DMS79 (cell line): ENCODE measurements around the gene AUTS2.

ENCODE experiments used
- DNase-seq: peaks from one replicate; lab custom pipeline; 2025; lab: John Stamatoyannopoulos, UW

AUTS2 gene

GRCh38 chr7:70132852-70133690 lies 534.8 kb downstream of the AUTS2 start:
- DNase-seq = no peak

GRCh38 chr7:70134029-70134770 lies 535.9 kb downstream of the AUTS2 start:
- DNase-seq = no peak

DNA sequence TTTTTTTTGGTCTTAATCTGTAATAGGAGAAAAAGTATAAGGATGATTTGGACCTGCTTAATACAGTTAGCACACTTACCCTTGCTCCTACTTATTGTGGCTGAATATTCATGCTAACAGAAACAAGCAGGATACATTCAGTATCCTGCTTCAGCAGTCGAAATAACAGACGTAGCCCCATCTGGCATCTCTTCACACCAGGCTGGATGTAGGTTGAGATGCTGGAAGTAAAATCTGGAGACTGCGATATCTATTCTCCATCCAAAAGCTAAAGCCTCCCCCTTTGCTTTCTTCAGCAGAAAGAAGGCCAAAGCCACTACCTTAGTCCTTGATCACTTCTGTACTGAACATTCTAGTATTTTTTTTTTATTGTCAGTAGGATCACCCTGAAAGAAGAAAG lies 537.4 kb downstream of the AUTS2 start:
- no peak for DNase-seq

DNA sequence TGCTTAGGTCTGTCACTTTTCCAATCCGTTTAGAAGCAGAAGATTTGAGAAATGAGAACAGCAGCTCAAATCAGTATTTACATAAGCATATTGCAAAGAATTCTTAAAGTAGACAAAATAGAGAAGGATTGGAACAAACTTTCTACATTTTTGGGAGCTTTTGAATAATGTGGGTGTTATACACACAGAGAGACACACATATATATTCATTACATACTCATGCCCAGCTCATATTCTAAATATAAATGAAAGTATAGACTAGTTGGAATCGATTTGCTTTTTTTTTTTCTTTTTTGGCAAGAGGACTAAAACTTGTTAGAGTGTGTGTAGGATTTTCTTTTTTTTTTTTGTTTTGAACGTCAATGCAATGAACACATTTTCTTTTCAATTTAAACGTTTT lies 538.9 kb downstream of the AUTS2 start:
- no peak for DNase-seq

GRCh38 chr7:70142247-70142932 lies 544.1 kb downstream of the AUTS2 start:
- DNase-seq = no peak

- peak; percentile 84 for DNase-seq
Measured at GRCh38 chr7:70143075-70144044, 545.1 kb downstream of the AUTS2 start.

GRCh38 chr7:70148997-70149396 lies 550.7 kb downstream of the AUTS2 start:
- DNase-seq = no peak

GRCh38 chr7:70152313-70152712 lies 554.0 kb downstream of the AUTS2 start:
- DNase-seq = no peak

- DNase-seq = no peak
Measured at GRCh38 chr7:70153933-70154332, 555.7 kb downstream of the AUTS2 start.

GRCh38 chr7:70154521-70155180 lies 556.4 kb downstream of the AUTS2 start:
- DNase-seq = no peak

DNA sequence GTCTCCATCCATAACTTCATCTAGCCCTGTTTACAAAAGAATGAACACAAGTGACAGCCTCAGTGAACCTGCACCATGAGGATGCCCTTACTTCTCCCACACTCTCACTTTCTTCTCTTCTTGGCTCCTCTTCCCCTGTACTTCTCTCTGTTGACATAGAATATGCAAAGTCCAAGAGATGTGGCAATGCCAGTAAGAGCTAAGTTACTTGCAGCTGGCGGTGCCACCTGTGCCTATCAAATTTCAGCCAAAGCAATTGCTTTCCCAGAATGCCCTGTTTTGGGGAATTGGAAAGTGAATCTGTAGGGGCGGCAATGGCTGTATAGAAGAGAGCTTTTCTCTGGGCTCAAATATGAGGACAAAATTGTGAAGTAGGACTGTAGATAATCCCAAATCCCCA lies 557.8 kb downstream of the AUTS2 start:
- no peak for DNase-seq

DNA sequence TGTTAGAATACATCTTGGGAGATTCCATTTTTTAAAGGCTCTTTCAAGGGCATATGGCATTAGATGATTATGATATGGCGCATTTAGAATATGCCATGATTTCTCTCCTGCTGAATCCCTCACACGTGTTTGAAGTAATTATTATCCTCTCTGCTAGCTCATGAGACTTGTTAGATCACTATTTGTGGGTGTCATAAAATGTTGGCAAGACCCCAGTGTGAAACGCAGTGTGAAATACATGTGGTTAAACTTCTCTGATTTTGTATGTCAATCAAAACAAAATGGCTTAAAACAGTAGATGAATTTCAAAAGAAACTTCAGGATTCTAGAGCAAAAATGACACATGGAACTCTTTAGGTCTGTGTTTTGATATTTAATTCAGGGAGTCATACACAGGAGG lies 560.8 kb downstream of the AUTS2 start:
- DNase-seq = no peak

- DNase-seq = no peak
Measured at GRCh38 chr7:70165477-70166170, 567.3 kb downstream of the AUTS2 start.

GRCh38 chr7:70171369-70171920 lies 573.2 kb downstream of the AUTS2 start:
- DNase-seq = no peak

- no peak for DNase-seq
Measured at GRCh38 chr7:70177166-70177565, 578.9 kb downstream of the AUTS2 start.

DNA sequence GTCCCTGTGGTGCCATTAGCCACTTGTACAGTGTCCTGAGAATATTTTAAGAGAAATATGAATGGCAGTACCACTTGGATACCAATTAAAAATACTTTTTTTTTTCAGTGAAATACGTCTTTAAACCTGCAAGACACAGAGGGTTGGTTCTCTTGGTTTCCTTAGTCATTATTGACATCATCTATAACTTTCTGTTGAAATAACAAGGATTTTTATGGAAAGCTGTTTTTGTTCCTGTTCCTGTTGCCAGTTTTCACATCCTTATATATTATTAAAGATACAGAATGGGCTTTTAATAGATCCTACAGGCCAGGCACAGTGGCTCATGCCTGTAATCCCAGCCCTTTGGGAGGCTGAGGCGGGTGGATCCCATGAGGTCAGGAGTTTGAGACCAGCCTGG lies 579.9 kb downstream of the AUTS2 start:
- DNase-seq = no peak

GRCh38 chr7:70178787-70179186 lies 580.5 kb downstream of the AUTS2 start:
- no peak for DNase-seq

- DNase-seq = no peak
Measured at GRCh38 chr7:70182521-70182920, 584.2 kb downstream of the AUTS2 start.

DNA sequence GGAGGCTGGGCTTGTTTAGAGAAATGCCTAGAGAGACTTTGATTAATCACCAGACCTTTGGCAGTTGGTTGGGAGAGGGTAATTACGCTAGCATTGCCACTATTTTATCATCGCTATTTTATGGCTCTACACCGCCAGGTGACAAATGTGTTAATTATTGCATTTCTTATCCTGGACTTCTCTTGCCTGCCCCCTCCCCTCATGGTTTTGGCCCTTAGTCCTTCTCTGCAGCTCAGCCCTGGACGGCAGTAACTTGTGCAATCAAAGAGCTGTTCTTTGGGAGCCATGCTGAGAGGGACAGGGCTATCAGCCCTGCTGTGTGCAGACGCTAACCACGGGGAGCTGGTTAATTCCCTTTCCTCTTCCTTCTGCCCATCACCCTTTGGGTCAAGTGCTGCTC lies 585.0 kb downstream of the AUTS2 start:
- DNase-seq = no peak
